AG09319 (cell line): Measurements from ENCODE around the gene PPP2R3A.

ENCODE experiments used
- DNase-seq: peaks from one replicate; pipeline ENCODE4 v3.0.0-alpha.2; 2010; ENCODE audit warnings: low read depth; ENCODE audit errors: extremely low read depth
- CTCF ChIP-seq: IDR thresholded peaks from 2 replicates; pipeline ENCODE4 v1.5.1; 2011; ENCODE audit warnings: low read depth, mild to moderate bottlenecking, inconsistent platforms, low read length, moderate library complexity

Gene PPP2R3A

GRCh38 chr3:135965506-135966270 lies at the start of gene PPP2R3A:
PPP2R3A (plus strand) TSS chr3:135965728; CDS start chr3:136001499, 35,771 bp downstream.
- TF ChIP-seq CTCF = no peak
- peak; percentile 68 for DNase-seq

GRCh38 chr3:135916310-135916709 lies 49.2 kb upstream of the PPP2R3A start:
- no peak for TF ChIP-seq CTCF
- no peak for DNase-seq

- no peak for DNase-seq
- no peak for TF ChIP-seq CTCF
These were observed 48.5 kb upstream of the PPP2R3A start for GRCh38 chr3:135917076-135917475.

- TF ChIP-seq CTCF = no peak
- no peak for DNase-seq
These were observed 47.5 kb upstream of the PPP2R3A start for GRCh38 chr3:135917927-135918597.

- TF ChIP-seq CTCF = peak; percentile 51
- DNase-seq = no peak
These were observed 46.9 kb upstream of the PPP2R3A start for GRCh38 chr3:135918600-135918999.

- no peak for DNase-seq
- no peak for TF ChIP-seq CTCF
These were observed 45.3 kb upstream of the PPP2R3A start for GRCh38 chr3:135920275-135920674.

- DNase-seq = no peak
- TF ChIP-seq CTCF = no peak
These were observed 42.7 kb upstream of the PPP2R3A start for GRCh38 chr3:135922903-135923250.
